GM19035 (cell line): Measurements from ENCODE around the gene PRAMEF27.
"Not testable (repeated sequence)": the region's sequence is repeated elsewhere in the genome, so short reads cannot be mapped to it uniquely, and the experiment has no call there.

Source experiments
- ATAC-seq: cut with Tn5 transposase; IDR thresholded peaks from one replicate; pipeline ENCODE4 v1.9.1; 2021; ENCODE audit not compliant: unreplicated experiment

The PRAMEF27 gene

DNA sequence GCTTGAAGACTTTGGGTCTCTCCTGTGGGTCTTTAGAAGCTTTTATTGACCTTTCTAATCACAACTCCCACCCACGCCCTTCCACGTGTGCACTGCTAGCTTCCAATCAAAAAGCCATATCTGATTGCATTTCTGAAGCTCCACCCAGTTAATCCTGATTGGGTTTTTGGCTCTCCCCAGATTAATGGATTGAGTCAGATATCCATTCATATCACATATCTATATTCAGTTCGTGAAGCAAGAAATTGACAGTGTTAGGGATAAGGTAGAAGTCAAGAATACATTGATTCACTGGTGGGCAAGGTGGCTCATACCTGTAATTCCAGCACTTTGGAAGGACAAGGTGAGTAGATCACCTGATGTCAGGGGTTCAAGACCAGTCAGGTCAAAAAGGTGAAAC, at the start of gene PRAMEF27:
TSS of gene PRAMEF27 (minus strand) at position 101 of the 400 bp plus-strand sequence. CDS start 2,916 bp downstream, outside the sequence.
- not testable (repeated sequence) for ATAC-seq

DNA sequence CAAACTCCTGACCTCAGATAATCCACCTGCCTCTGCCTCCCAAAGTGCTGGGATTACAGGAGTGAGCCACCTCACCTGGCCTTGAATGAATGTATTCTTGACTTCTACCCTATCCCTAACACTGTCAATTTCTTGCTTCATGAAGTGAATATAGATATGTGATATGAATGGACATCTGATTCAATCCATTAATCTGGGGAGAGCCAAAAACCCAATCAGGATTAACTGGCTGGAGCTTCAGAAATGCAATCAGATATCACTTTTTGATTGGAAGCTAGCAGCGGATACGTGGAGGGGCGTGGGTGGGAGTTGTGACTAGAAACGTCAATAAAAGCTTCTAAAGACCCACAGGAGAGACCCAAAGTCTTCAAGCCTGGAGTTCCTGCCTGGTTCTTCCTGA, 14.1 kb upstream of the PRAMEF27 start, which contains the start of gene PRAMEF25:
TSS of gene PRAMEF25 (plus strand) at position 301 of the 400 bp plus-strand sequence. CDS start 2,920 bp downstream, outside the sequence.
- not testable (repeated sequence) for ATAC-seq

DNA sequence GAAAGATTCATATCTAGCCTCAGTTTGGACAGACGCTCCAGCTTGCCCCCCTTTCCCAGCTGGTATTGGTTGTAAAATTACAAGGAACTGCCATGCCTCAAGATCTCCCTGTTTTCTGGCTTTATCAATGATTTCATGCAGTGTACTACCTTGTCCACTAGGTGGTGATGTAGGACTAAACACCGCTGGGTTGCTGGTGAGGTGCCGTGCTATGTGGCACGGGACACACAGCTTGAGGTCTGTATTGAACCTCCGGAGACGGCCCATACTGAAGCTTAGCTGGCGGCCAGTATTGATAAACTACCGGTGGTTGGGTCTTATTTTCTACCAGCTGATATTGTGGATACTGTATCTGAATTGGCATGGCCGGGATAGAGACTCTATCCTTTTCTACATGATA, 36.5 kb downstream of the PRAMEF27 start:
- not testable (repeated sequence) for ATAC-seq

DNA sequence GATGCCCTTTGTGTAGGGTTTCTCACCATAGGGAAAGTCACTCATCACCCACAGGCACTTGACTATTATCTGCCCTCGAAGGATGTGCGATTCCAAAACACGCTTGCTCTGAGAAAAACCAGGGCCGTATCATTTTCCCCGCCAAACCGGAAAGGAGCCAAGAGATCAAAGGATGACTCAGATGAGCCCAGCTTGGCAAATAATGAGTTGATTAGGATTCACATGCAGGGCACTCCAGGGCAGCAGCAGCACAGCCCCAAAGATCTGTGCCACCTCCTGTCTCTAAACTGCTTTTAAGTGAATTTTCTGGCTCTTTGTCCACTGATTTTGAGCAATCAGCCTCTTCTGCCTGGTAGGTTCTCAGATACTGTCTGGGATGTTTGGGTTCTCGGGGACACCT, 44.4 kb downstream of the PRAMEF27 start:
- not testable (repeated sequence) for ATAC-seq

GRCh38 chr1:13009348-13009747, 47.0 kb downstream of the PRAMEF27 start:
- ATAC-seq, result not testable (repeated sequence)

DNA sequence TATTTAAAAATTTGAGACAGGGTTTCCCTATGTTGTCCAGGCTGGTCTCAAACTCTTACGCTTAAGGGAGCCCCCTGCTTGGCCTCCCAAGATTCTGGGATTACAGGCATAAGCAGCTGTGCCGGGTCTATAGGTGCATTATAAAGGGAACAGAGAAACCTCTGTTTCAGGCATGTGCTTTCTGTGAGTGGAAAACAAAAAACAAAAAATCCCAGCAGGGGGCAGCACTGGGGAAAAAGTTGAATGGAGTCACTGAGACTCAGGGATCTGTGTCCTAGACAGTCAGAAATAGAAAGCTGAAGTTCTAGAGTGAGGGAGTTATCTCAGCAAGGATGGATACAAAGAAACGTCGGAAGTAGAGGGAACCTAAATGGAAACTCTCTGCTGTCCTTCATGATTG, 50.6 kb downstream of the PRAMEF27 start:
- not testable (repeated sequence) for ATAC-seq
